Epithelial cell of prostate (primary cell): ENCODE results near the gene DPEP1.
"Not testable (repeated sequence)": the region's sequence is repeated elsewhere in the genome, so short reads cannot be mapped to it uniquely, and the experiment has no call there.

Source experiments
- DNase-seq: peaks from one replicate; pipeline ENCODE4 v3.0.0-alpha.2; 2011; ENCODE audit warnings: low read depth, low spot score
- H3K27ac ChIP-seq: fragments of 450-650 bp; 2 replicates; pipeline ENCODE4 v1.5.1; 2017; ENCODE audit warnings: mild to moderate bottlenecking

The DPEP1 gene

GRCh38 chr16:89641458-89642119, 28.1 kb downstream of the DPEP1 start:
- H3K27ac ChIP-seq = no peak overlapping the region
- no peak for DNase-seq

GRCh38 chr16:89642574-89642973, 29.1 kb downstream of the DPEP1 start:
- DNase-seq = no peak
- no peak overlapping the region for H3K27ac ChIP-seq

GRCh38 chr16:89643769-89644300, 30.4 kb downstream of the DPEP1 start:
- no peak for DNase-seq
- H3K27ac ChIP-seq = no peak overlapping the region

DNA sequence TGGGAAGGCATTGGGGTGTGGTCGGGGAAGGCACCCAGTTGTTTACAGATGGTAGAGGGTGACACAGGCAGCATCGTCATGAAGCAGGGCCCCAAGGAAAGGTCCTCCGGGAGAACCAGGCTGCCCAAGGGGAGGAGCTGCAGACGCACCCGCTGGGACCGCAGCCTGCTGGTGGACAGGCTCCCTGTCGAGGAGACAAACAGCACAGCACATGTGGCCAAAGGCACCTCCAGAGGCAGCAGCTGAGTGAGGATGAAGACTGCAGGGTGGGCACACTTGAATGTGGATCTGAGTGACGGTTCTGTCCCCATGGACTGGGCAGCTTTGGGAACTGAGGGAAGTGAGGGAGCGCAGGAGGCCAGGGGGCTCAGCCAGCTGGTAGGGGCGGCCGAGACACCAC, 31.7 kb downstream of the DPEP1 start:
- no peak for DNase-seq

GRCh38 chr16:89646270-89646669, 32.8 kb downstream of the DPEP1 start:
- no peak for DNase-seq
- no peak overlapping the region for H3K27ac ChIP-seq

More for the DNA sequence above, 31.7 kb downstream of the DPEP1 start:
- no peak overlapping the region for H3K27ac ChIP-seq

DNA sequence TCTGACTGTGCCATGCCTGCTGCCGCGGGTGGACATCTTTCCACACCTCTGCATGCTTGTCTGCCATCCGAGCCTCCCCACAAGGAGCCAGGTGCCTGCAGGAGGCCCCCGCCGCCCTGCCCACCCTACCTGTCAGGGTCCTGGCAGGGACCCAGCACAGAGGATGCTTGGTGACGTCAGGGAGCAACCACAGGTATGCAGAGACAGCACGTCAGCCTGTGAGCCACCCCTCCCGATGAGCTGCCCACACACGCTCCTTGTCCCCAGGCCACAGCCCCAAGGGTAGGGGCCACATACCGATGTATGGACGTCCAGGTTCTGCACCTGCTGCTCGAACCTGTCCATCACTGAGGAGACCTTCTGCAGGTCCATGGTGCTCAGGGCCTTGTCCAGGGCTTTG, 33.5 kb downstream of the DPEP1 start:
- peak; percentile 18 for DNase-seq
- no peak overlapping the region for H3K27ac ChIP-seq

DNA sequence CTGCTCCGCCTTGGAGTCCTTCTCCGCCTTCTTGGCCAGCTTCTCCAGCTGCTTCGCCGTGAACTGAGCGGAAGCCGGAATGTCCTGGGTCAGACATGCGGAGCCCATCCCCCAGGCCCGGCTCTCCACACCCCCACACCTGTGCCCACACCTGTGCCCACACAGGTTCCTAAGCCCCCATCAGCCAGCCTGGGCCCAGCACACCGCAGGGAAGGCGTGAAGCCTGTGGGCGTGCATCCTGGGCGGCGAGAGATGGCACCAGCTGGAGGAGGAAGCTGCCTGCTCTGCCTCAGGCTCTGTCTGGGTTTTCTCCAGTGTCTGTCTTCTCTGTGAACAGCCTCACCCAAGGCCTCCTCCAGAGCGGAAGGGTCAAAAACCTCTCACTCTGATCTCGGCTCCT, 38.1 kb downstream of the DPEP1 start:
- no peak for DNase-seq
- no peak overlapping the region for H3K27ac ChIP-seq

DNA sequence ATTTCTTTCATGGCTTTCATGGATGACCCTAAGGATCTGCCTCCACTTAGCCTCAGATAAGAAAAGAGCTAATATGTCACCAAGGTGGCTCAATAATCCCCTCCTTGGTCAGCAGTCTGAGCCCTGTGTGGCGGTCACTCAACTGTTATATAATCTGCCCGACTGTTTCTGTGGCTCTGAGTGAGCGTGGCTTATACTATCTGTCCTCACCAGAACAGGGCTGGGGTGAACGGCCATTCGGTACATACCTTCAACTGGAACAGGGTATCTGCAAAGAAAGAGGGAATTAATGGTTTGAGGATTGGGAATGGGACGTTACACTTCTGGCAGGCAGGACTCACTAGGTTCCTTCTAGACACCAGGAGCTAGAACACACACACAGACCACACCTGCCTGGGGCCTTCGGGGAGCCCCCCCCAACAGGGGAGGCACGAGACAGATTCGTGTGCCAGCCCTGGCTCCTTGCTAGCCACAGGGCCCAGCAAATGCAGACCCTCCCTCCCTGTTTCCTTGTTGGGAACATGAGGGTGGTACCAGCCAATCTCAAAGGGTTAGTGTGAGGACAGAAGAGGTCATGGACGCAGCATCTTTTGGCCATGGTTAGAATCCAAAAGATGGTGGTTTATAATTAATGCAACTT, 40.3 kb downstream of the DPEP1 start:
- H3K27ac ChIP-seq = no peak overlapping the region
- DNase-seq = no peak

GRCh38 chr16:89655062-89655643, 41.7 kb downstream of the DPEP1 start:
- H3K27ac ChIP-seq = no peak overlapping the region
- DNase-seq = no peak

GRCh38 chr16:89656435-89657121, 43.1 kb downstream of the DPEP1 start:
- DNase-seq = no peak
- peak overlapping the region; percentile 68 for H3K27ac ChIP-seq

DNA sequence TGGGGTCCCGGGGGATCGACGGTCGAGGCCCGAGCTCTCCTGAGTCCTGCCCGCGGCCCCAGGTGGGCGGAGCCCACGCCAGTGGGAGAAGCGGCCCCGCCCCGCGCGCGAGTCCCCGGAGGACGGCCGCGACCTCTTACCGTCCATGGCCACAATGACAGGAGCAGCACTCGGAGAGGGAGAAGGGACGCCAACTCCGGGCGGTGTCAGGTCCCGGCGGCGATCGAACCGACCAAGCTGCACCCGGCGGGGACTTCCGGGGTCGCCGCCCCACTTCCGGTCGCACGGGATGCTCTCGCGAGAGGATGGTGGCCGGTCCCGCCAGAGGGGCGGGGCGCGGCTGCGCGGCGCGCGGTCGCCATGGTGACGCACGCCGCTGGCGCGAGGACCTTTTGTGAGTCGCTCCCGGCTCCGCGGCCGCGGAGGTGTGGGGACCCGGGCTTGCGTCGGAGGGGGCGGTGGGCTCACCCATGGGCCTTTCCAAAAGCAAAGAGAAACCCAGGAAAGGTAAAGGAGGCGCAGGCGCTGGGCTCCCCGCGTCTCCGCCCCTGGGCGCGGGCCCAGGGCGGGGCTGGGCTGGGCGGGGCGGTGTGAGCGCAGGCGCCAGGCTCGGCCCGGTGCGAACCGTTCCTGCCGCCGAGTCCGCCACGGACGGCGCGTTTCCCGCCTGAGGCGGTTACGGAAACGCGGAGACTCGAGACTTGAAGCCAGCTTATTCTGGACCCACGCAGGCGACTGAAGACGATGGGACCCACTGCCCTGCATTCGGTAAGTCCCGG, 44.2 kb downstream of the DPEP1 start, which contains the start of the genes CHMP1A and SPATA33:
TSS of gene CHMP1A (minus strand) at position 267 of the 779 bp plus-strand sequence. CDS start at position 147, 120 bp downstream.
TSS of gene SPATA33 (plus strand) at position 395 of the 779 bp plus-strand sequence. CDS start at position 471, 76 bp downstream.
- H3K27ac ChIP-seq = peak within 1 kb of the TSS; percentile 68

DNA sequence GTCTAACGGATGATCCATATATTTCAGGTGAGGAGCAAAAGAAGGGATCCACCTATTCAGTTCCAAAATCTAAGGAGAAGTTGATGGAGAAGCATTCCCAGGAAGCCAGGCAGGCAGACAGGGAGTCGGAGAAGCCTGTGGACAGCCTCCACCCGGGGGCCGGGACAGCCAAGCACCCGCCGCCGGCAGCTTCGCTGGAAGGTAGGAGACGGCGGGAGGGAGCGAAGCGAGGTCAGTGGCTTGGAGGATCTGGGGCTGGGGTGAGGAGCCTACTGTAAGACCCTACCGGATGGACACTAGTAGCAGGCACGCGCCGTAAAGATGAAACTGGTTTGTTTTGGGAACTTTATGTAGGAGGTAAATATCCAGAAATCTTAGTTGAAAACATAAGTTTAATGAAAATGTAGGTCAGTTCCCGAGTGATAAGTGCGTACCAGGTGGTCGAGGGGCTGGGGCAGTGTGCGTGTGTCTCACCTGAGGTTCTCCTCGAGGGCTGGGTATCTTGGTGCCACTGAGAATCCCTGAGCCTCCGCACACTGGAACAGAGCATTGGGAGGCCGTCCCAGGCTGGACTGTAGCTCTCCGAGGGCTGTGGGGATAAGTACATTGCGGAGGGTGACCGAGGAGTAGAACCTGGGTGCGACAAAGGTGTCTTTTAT, 44.9 kb downstream of the DPEP1 start:
- peak overlapping the region; percentile 68 for H3K27ac ChIP-seq
- no peak for DNase-seq

More for the DNA sequence above, 44.2 kb downstream of the DPEP1 start, which contains the start of the genes CHMP1A and SPATA33:
- peak; percentile 24 for DNase-seq

- no peak overlapping the region for H3K27ac ChIP-seq
- no peak for DNase-seq
Measured at GRCh38 chr16:89660146-89660545, 46.7 kb downstream of the DPEP1 start.

GRCh38 chr16:89661215-89661614, 47.8 kb downstream of the DPEP1 start:
- H3K27ac ChIP-seq = no peak overlapping the region
- DNase-seq = no peak

DNA sequence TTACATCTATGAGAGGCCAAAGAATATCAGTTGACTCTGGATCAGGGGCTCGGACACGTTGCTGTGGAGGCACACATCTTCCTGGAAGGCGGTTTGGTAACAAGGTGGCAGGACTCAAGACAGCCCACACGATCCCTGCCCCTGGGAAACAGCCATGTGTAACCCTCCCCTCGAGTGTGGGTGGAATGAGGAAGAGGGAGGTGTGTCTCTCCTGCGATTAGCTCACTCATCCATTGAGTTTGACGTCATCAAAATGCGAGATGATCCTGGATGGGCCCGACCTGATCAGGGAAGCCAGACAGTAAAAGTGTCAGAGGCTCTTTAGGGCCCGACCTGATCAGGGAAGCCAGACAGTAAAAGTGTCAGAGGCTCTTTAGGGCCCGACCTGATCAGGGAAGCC, 50.8 kb downstream of the DPEP1 start:
- H3K27ac ChIP-seq, DNase-seq: not testable (repeated sequence)

DNA sequence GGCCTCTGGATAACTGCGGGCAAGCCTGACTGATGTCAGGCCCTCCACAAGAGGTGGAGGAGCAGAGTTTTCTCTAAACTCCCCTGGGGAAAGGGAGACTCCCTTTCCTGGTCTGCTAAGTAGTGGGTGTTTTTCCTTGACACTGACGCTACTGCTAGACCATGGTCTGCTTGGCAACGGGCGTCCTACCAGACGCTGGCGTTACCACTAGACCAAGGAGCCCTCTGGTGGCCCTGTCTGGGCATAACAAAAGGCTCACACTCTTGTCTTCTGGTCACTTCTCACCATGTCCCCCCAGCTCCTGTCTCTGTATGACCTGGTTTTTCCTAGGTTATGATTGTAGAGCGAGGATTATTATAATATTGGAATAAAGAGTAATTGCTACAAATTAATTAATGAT, 53.6 kb downstream of the DPEP1 start:
- not testable (repeated sequence) for H3K27ac ChIP-seq, DNase-seq

DNA sequence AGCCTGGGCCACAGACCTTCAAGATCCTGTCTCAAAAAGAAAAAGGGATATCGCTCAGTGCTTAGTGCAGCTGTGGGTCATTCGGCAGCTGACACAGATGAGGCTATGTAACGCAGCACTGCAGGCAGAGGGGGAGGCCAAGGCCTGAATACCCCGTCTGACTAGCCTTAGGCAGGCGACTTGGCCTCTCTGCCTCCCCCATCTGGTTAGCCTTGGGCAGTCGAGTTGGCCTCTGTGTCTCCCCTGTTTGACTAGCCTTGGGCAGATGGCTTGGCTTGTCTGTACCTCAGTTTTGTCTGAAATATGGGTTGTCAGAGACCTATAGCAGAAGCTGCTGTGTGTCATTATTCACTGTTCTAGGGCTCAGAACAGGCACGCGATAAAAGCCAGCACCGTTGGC, 54.2 kb downstream of the DPEP1 start:
- no peak overlapping the region for H3K27ac ChIP-seq
- DNase-seq = no peak

DNA sequence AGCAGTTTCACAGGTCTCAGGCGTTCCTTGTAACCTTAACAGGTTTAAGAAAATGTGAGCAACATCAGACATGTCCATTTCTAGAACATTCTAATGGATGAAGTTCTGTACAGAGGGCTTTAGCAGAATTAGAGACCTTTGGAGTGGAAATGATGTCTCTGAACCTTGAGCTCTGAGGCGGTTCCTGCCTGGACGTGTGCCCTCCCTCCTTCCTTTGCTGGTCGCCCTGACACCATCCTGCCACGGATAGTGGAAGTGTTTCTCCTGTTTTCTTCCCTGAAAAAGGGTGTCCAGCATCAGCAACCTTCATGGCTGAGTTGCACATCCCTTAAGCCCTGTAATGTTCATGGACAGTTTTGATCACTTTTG, 55.3 kb downstream of the DPEP1 start:
- DNase-seq = no peak
- H3K27ac ChIP-seq = no peak overlapping the region

- no peak overlapping the region for H3K27ac ChIP-seq
- DNase-seq = no peak
Measured at GRCh38 chr16:89669755-89670154, 56.3 kb downstream of the DPEP1 start.
